ENCODE measurements around the gene COG1. TPM values are rescaled to one million over a fixed set of nuclear protein-coding genes. Genes with fewer than 3 reads are reported as not detected.

Gene COG1
- total RNA-seq, 2 donors from 2014 or later, result 34.6 to 52.5 TPM

- intact Hi-C loops (cut with DNase I), result no loop called here
- H3K4me3 ChIP-seq, result no peak overlapping the region
- no peaks in the 10 kb centered on the region for H3K9me3 ChIP-seq
- DNase-seq (ENCODE audit: low spot score), result no peak
- WGBS, result 40% methylated on average over 15 of the region's 15 CpGs
- H3K27me3 ChIP-seq (replicated peaks; ENCODE audit: insufficient read depth), result no peaks in the 10 kb centered on the region
- TF ChIP-seq POLR2AphosphoS5 (IDR thresholded peaks at IDR 0.05) (no peak), POLR2A (IDR thresholded peaks at IDR 0.05) (no peak)
- TF ChIP-seq, protein P1, sequence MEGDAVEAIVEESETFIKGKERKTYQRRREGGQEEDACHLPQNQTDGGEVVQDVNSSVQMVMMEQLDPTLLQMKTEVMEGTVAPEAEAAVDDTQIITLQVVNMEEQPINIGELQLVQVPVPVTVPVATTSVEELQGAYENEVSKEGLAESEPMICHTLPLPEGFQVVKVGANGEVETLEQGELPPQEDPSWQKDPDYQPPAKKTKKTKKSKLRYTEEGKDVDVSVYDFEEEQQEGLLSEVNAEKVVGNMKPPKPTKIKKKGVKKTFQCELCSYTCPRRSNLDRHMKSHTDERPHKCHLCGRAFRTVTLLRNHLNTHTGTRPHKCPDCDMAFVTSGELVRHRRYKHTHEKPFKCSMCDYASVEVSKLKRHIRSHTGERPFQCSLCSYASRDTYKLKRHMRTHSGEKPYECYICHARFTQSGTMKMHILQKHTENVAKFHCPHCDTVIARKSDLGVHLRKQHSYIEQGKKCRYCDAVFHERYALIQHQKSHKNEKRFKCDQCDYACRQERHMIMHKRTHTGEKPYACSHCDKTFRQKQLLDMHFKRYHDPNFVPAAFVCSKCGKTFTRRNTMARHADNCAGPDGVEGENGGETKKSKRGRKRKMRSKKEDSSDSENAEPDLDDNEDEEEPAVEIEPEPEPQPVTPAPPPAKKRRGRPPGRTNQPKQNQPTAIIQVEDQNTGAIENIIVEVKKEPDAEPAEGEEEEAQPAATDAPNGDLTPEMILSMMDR (IDR thresholded peaks at IDR 0.05), result no peak
- no peak overlapping the region for H3K27ac ChIP-seq
- no peaks in the 10 kb centered on the region for H3K4me1 ChIP-seq (replicated peaks)
- no peaks in the 10 kb centered on the region for H3K36me3 ChIP-seq
These were observed 10.1 kb upstream of the COG1 start for GRCh38 chr17:73182616-73183310.

DNA sequence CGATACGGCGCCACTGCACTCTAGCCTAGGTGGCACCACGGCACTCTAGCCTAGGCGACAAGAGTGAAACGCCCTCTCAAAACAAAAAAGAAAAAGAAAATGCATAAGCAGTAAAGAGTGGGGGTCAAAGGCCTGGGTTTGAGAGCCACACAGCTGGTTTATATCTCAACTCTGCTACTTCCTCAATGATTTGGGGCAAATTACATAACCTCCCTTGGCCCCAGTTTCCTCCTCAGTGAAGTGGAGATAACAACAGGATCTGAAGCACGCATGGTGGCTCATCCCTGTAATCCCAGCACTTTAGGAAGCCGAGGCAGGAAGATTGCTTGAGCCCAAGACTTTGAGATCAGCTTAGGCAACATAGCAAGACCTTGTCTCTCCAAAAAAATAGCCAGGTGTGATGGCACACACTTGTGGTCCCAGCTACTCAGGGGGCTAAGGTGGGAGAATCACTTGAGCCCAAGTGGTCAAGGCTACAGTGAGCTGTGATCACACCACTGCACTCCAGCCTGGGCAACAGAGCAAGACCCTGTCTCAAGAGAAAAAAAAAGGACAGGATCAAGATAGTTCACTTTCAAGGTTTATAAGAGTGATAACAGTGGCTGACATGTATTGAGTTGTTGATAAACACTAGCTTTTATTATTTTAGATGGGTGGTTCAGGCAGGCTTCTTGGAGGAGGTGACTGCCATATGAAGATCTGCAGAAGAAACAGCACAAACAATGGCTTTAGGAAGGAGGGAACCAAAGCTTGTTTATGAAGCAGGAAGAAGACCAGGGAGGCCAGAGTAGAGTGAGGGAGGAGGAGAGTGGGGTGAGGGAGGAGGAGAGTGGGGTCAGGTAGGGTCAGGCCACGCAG lies 8.5 kb upstream of the COG1 start:
- Histone ChIP-seq H3K4me1 (replicated peaks) (no peaks in the 10 kb centered on the region), H3K27ac (no peak overlapping the region), H3K9me3 (no peaks in the 10 kb centered on the region), H3K36me3 (no peaks in the 10 kb centered on the region), H3K27me3 (replicated peaks; ENCODE audit: insufficient read depth) (no peaks in the 10 kb centered on the region), H3K4me3 (no peak overlapping the region)
- DNase-seq (ENCODE audit: low spot score), result no peak
- WGBS, result 85% methylated on average over 9 of the region's 9 CpGs
- intact Hi-C loops (cut with DNase I), result no loop called here
- TF ChIP-seq, protein P1 (IDR thresholded peaks at IDR 0.05), result no peak

DNA sequence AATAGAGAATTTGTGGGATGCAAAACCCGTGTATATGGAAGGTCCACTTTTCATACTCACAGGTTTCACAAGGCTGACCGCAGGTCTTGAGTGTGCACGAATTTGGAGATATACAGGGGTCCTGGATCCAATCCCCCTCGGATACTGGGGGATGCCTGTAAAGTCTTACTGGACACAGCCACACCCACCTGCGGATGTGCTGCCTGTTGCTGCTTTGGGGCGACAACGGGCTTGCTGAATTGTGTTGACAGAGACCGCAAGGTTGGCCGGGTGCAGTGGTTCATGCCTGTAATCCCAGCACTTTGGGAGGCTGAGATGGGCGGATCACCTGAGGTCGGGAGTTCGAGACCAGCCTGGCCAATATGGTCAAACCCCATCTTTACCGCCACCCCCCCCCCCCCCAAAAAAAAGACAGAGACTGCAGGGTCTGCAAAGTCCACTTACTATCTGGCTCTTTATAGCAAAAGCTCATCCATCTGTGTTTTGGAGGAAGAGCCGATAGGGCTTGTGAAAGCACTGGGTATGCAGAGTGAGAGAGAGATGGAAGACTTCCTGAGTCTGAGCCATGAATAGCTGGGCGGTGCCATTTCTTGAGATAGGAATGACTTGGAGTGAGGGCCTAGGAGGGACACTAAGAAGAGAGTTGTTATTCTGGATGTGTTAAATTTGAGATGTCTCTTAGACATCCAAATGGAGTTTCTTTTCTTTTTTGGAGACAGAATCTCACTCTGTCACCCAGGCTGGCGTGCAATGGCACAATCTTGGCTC lies 6.4 kb upstream of the COG1 start:
- TF ChIP-seq POLR2A (IDR thresholded peaks at IDR 0.05) (no peak), POLR2AphosphoS5 (IDR thresholded peaks at IDR 0.05) (no peak)
- TF ChIP-seq, protein P1 (IDR thresholded peaks at IDR 0.05), result no peak

GRCh38 chr17:73187203-73187769 lies 5.6 kb upstream of the COG1 start:
- WGBS, result 45% methylated on average over 9 of the region's 9 CpGs
- Histone ChIP-seq H3K36me3 (no peaks in the 10 kb centered on the region), H3K27ac (no peak overlapping the region), H3K4me1 (replicated peaks) (peaks cover 7% of the 10 kb centered on the region), H3K9me3 (no peaks in the 10 kb centered on the region), H3K4me3 (no peak overlapping the region), H3K27me3 (replicated peaks; ENCODE audit: insufficient read depth) (no peaks in the 10 kb centered on the region)
- peak; percentile 28 for DNase-seq (ENCODE audit: low spot score)
- peak; percentile 78 for TF ChIP-seq POLR2AphosphoS5 (IDR thresholded peaks at IDR 0.05)
- TF ChIP-seq POLR2A (IDR thresholded peaks at IDR 0.05), result no peak
- TF ChIP-seq, protein P1 (IDR thresholded peaks at IDR 0.05), result no peak
- intact Hi-C loops (cut with DNase I), result no loop called here

More for the DNA sequence above, 6.4 kb upstream of the COG1 start:
- H3K4me1 ChIP-seq (replicated peaks), result no peaks in the 10 kb centered on the region
- H3K36me3 ChIP-seq, result no peaks in the 10 kb centered on the region
- no peak overlapping the region for H3K4me3 ChIP-seq
- intact Hi-C loops (cut with DNase I), result no loop called here
- no peaks in the 10 kb centered on the region for H3K27me3 ChIP-seq (replicated peaks; ENCODE audit: insufficient read depth)
- no peak overlapping the region for H3K27ac ChIP-seq
- 89% methylated on average over 16 of the region's 16 CpGs for WGBS
- no peak for DNase-seq (ENCODE audit: low spot score)
- no peaks in the 10 kb centered on the region for H3K9me3 ChIP-seq

Measured in prostate gland (tissue), 2 donors.